Kidney (tissue), 14 donors: ENCODE measurements around the gene HCRTR1. TPM values are rescaled to one million over a fixed set of nuclear protein-coding genes. Genes with fewer than 3 reads are reported as not detected.

Source experiments
- DNase-seq, 5 donors: peaks; one replicate each; pipeline ENCODE4 v3.0.0-alpha.2; 2013 to 2020
- FAIRE-seq: peaks from 2 replicates; lab custom pipeline; 2012; peaks lifted over from hg19 to GRCh38; lab: Jason Lieb, UNC
- H3K27ac ChIP-seq, 2 donors: one replicate each; pipeline ENCODE4 v1.7.0; 2013; ENCODE audit warnings: low read depth in 2 of 2, low read length in 2 of 2, inconsistent platforms in 1 of 2
- H3K27me3 ChIP-seq: one replicate; pipeline ENCODE4 v1.7.1; 2013; ENCODE audit warnings: low read length, inconsistent platforms; ENCODE audit not compliant: control insufficient read depth, insufficient read depth
- H3K36me3 ChIP-seq, 3 donors: one replicate each; pipeline versions ENCODE4 v1.7.0 to v1.7.1; 2013; ENCODE audit warnings: low read length in 3 of 3, control low read depth in 1 of 3, inconsistent platforms in 1 of 3; ENCODE audit not compliant: insufficient read depth in 3 of 3, control insufficient read depth in 2 of 3
- H3K4me1 ChIP-seq, 3 donors: one replicate each; pipeline versions ENCODE4 v1.7.0 to v1.7.1; 2013; ENCODE audit warnings: low read length in 3 of 3, inconsistent platforms in 1 of 3, low read depth in 1 of 3; ENCODE audit not compliant: control insufficient read depth in 2 of 3, insufficient read depth in 2 of 3
- H3K4me3 ChIP-seq, 3 donors: one replicate each; pipeline versions ENCODE4 v1.7.0 to v1.8.1; 2013; ENCODE audit warnings: low read length in 3 of 3, control low read depth in 1 of 3, inconsistent platforms in 1 of 3
- H3K9ac ChIP-seq, 3 donors: one replicate each; pipeline versions ENCODE4 v1.7.0 to v1.7.1; 2013; ENCODE audit warnings: low read length in 3 of 3, control low read depth in 1 of 3, inconsistent platforms in 1 of 3
- H3K9me3 ChIP-seq, 3 donors: one replicate each; pipeline versions ENCODE4 v1.7.0 to v1.7.1; 2013; ENCODE audit warnings: low read length in 3 of 3, control low read depth in 1 of 3, inconsistent platforms in 1 of 3; ENCODE audit not compliant: control insufficient read depth in 2 of 3, insufficient read depth in 1 of 3
- intact Hi-C: fragments of 100-400 bp; cut with DNase I; formaldehyde crosslinking; loops from one replicate; pipeline ENCODE4 v1.11.1; 2022
- polyA plus RNA-seq: library from polyadenylated mRNA; stranded (reverse); fragments of 350-450 nt; fragmentation: Illumina TruSeq; extraction: RNeasy Lipid Tissue Mini Kit (QIAGEN cat#74804); gene quantifications from one replicate; pipeline ENCODE4 v1.2.3, GENCODE V29; 2014; ENCODE audit warnings: low read depth, low replicate concordance; ENCODE audit not compliant: insufficient read depth
- total RNA-seq: library from RNA; stranded (reverse); fragmentation: NEBNext Ultra II Directional; extraction: Animal tissue kit (Norgen Biotek cat#: 25700); gene quantifications from one replicate; pipeline ENCODE4 v1.2.1, GENCODE V29; 2021
- TF ChIP-seq, protein P1 (sequence below): IDR thresholded peaks from 3 replicates; pipeline ENCODE4 v1.5.1; 2012; ENCODE audit warnings: mild to moderate bottlenecking, moderate library complexity, borderline replicate concordance; ENCODE audit not compliant: insufficient read depth; ENCODE audit errors: extremely low read depth
- donor health status: control.
- donor health status: control.
- donor health status: control.
- donor health status: control.
- donor health status: control.
- donor health status: DM: yes; HTN: yes; CAD: no.
- donor health status: Normal renal cell carcinoma (clear cell type).

The HCRTR1 gene
- total and polyA plus RNA-seq, 2 donors from 2014 or later: 0.35 TPM; not detected in 1

DNA sequence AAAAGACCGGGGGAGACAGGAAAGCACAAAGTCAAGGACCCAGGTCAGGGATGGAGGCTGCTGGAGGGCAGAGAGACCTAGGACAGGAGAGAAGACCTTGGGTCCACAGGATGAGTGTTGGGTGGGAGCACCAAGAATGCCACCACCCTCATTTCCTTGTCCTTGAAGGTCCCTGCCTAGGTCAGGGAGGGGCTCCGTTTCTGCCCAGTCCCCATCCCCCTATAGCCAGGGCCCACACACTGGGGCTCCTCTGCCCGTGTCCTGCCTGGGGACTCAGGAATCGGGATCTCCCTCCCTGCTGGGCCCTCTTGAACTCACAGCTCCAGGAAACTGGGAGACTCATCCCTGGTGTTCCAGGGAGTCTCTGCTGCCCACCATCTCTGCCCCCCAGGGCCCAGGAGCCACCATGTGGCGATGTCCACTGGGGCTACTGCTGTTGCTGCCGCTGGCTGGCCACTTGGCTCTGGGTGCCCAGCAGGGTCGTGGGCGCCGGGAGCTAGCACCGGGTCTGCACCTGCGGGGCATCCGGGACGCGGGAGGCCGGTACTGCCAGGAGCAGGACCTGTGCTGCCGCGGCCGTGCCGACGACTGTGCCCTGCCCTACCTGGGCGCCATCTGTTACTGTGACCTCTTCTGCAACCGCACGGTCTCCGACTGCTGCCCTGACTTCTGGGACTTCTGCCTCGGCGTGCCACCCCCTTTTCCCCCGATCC is 40.6 kb upstream of the HCRTR1 start:
- H3K4me1 ChIP-seq: peaks cover 3 to 49% (median 45%) of the 10 kb centered on the region in 3 donors
- peak overlapping the region; percentile 67 to 97 (median 89) for H3K4me3 ChIP-seq
- DNase-seq (peak in 1 of 5 donors; percentile 78), FAIRE-seq (no peak)
- H3K36me3 ChIP-seq: no peaks in the 10 kb centered on the region
- peak overlapping the region; percentile 27 to 98 (median 92) for H3K9ac ChIP-seq
- peak overlapping the region; percentile 92 to 97 for H3K27ac ChIP-seq
- H3K27me3 ChIP-seq: no peaks in the 10 kb centered on the region
- no peaks in the 10 kb centered on the region for H3K9me3 ChIP-seq
- TF ChIP-seq, protein P1, sequence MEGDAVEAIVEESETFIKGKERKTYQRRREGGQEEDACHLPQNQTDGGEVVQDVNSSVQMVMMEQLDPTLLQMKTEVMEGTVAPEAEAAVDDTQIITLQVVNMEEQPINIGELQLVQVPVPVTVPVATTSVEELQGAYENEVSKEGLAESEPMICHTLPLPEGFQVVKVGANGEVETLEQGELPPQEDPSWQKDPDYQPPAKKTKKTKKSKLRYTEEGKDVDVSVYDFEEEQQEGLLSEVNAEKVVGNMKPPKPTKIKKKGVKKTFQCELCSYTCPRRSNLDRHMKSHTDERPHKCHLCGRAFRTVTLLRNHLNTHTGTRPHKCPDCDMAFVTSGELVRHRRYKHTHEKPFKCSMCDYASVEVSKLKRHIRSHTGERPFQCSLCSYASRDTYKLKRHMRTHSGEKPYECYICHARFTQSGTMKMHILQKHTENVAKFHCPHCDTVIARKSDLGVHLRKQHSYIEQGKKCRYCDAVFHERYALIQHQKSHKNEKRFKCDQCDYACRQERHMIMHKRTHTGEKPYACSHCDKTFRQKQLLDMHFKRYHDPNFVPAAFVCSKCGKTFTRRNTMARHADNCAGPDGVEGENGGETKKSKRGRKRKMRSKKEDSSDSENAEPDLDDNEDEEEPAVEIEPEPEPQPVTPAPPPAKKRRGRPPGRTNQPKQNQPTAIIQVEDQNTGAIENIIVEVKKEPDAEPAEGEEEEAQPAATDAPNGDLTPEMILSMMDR: no peak
- intact Hi-C loops: no loop called here

DNA sequence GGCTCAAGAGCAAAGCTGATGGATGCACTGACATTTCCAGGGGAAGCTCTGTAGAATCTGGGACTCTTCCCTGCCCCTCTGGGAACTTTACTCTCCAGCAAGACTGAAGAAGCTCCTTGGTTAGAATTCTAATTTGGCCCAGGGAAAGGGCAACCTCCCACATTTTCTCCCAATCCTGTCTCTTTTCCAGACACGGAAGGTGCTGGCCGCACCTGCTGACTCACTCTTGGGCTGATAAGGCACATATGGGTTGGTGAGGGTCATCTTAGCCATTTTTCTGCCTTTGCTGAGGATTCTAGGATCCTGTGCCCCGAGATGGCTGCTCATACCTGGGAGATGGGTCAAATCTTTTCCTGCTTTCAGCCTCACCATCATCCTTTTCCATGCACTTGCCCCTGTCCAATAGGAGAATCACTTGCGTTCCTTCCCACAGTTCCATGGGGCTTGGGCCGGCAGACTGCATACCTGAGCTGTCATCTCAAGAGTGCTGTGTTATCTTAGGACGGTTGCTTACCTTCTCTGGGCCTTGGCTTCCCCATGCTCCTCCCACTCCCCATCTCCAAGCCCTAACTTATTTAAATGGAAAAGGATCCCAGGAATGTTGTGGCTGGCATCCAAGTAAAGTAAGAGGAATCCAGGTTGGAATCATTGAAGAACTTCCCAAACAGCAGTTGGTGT is 39.8 kb upstream of the HCRTR1 start:
- Histone ChIP-seq H3K36me3 (no peaks in the 10 kb centered on the region), H3K9me3 (no peaks in the 10 kb centered on the region), H3K4me1 (peaks cover 3 to 54% (median 52%) of the 10 kb centered on the region in 3 donors), H3K27ac (peak overlapping the region; percentile 92 to 97), H3K9ac (peak overlapping the region; percentile 15 to 98 (median 92)), H3K4me3 (peak overlapping the region; percentile 39 to 97 (median 89)), H3K27me3 (no peaks in the 10 kb centered on the region)
- TF ChIP-seq, protein P1: no peak
- FAIRE-seq (no peak), DNase-seq (peak in 3 of 5 donors; percentile 23 to 49 (median 39))
- intact Hi-C loops: no loop called here

DNA sequence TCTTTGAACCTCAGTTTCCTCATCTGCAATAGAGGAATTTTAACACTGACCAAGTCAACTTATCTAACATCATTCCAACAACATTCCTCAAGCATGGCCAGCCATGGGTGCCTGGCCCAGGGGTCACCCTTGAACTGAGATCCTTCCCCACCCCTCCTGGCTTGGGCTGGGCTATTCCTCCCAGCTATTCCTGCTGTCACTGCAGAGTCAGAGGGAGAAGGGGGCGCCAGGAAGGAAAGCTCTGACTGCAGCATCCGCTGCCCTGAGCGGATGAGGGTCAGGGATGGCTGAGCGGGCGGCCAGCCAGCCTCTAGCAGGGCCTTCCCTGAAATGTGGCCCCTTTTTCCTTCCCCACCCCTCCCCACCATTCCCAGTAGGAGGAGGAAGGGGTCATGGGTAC is 38.1 kb upstream of the HCRTR1 start:
- Histone ChIP-seq H3K9ac (peak overlapping the region in 1 of 3 donors; percentile 30), H3K4me1 (peaks cover 5 to 58% (median 56%) of the 10 kb centered on the region in 3 donors), H3K4me3 (peak overlapping the region in 2 of 3 donors; percentile 66 to 68), H3K36me3 (peaks cover 0 to 12% (median 4%) of the 10 kb centered on the region in 3 donors), H3K9me3 (no peaks in the 10 kb centered on the region), H3K27me3 (no peaks in the 10 kb centered on the region), H3K27ac (peak overlapping the region; percentile 82 to 92)
- DNase-seq: peak in 4 of 5 donors; percentile 67 to 85 (median 80)
- intact Hi-C loops: no loop called here
- no peak for FAIRE-seq
- TF ChIP-seq, protein P1: no peak
